Stimulated activated CD8-positive, alpha-beta memory T cell treated with anti-CD3 and anti-CD28 coated beads, Interleukin-12 subunit alpha, Interleukin-12 subunit beta, amount 100 ng/mL, for 1 hour (primary cell): ENCODE measurements around the gene KRTAP8-1.

Experiments used
- DNase-seq: peaks from one replicate; pipeline ENCODE4 v3.0.0-alpha.2; 2020; ENCODE audit warnings: low read depth

Gene KRTAP8-1, protein sequence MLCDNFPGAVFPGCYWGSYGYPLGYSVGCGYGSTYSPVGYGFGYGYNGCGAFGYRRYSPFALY

DNA sequence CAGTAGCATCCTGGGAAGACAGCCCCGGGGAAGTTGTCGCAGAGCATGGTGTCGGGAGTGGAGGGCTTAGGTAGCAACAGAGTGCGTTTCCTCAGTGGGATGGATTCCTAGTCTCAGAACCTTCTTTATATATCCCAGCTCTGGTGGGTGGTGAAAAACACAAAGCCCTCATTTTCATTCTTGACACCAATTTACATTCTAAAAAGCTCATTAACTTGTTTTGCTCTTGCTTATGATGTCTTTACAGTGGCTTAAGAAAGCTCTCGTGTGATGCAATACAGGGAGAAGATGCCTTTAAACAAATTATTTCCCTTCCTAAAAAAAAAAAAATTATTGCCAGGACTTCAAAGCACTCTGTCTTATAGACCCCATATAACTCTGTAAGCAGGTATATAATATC, at the start of gene KRTAP8-1:
KRTAP8-1 (minus strand) TSS at position 101 of the 400 bp plus-strand sequence; CDS start at position 47, 54 bp downstream.
- no peak for DNase-seq

DNA sequence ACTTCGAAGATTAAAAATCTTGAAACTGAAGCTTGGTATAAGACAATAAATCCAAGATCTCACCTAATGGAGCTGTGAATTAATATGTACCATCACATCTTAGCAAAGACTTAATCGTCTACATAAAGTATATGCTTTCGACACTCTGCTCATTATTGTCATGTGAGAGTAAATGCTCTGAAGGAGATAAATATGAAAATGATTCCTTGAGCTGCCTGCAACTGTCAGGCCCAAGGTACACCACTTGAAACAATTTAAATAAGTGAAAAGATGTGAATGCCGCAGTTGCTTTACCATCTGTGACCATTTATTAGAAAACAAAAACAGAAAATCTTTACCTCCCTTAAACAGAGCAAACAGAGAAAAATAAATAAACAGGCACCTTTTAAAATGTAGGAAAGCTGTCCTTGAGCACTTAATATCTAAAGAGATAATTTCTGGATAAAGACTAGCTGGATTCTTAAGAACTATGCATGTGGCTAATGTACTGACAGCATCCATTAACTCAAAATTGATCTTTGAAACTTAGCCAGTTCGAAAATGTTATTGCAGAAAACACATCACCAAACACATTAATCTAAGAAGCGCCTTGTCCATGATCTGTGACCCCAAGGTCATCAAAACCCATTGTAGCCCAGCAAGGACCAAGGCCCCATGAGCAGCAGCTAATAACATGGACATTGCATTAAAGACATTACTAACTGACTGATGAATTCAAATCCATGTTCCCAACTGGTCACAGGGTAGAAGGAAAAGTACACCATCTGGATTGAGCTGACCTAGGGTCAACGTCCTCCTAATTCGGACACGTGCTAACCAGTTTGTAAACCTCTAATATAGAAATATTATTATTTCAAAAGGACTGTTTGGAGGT, 34.8 kb upstream of the KRTAP8-1 start:
- DNase-seq: no peak

DNA sequence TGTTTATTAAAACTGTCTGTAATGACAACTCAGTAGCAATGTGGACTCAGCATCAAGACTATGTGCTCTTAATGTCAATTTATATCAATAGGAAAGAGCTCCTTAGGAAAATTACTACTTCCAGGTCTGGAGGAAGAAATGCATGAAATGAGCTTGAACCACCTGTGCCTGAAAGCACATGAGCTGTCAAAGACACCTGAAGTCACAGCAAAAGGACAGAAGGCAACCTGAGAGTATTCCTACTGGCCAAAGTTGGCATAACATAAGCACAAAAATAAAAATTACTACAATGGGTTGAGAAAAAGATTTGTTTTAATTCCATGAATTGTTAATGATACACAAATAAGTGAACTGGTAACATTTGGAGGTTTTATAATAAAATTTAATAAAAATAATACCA, 29.9 kb upstream of the KRTAP8-1 start:
- DNase-seq: no peak

DNA sequence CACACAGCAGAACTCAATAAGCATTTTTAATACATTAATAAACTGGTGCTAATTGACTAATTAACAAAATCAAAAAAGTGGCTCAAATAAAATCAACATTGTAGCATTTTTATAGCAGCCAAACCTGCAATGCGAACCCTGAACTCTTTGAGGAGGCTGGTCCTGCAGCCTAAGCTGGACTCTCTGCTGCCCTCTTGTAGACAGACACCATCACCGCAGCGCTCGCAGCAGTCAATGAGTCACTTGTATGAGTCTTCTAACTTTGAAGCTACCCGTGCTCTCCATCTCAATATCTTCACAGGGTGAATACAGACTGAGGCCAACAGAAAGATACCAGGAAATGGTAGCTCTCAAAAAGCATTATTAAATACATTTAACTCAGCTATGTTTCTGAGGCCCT, 26.2 kb upstream of the KRTAP8-1 start:
- DNase-seq: no peak

DNA sequence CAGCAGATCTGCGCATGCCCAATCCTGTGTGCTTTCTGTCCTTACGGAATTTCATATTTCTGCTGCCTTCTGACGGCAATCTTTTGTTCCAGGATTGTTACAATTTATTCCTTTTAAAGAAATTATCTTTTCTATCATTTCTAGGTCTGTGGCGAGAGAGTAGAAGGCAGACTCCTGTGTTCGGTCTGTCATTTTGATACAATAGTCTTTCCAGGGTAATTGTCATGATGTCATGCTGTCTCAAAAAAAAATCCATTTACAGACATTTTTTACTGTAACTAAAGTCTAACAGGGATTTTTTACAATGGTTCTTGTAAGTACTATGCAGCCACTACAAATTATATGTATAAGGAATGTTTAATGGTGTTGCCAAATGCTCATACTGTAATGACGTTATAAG, 25.5 kb upstream of the KRTAP8-1 start:
- DNase-seq: no peak

DNA sequence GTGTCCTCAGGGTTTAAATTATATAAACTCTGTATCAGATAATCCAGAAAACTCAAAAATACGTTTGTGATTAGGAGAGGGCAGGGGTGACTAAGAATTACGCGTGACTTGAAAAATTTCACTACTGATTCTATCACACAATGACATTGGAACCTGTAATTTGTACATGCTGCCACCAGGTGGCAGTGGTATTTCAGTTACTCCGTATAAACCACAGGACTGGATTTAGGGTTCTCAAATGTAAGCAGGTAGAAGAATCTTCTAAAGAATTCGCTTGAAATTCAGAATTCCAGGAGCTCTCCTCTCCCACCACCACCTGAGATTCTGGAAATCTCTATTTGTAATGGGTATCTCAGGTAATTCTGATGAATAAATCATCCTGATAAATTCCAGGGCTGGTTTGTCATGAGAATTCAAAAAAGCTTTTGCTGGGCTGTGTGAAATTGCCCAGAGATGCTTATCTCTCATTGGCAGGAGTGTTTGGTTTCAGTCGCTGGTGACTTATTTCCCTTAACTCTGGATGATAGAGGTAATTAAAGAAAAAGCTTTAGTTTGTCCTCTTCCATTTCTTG, 18.2 kb upstream of the KRTAP8-1 start:
- no peak for DNase-seq

DNA sequence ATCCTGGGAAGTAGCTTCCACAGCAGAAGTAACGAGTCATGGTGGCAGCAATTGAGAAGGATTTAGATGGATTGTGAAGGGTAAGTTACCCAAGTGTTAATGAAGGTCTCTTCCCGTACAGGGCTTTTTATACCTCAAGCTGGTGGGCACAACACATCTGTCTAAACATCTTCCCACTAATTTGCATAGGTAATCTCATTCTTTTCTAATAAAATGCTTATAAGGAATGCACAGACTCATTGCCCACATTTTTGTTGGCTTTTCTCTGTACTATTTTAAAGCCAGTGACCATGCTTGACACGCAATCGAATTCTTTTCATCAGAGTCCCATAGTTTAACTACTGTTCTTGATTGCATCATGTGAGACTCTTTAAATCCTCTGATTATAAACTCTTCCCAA, 16.6 kb upstream of the KRTAP8-1 start, which contains the start of gene KRTAP7-1:
KRTAP7-1 (minus strand) TSS at position 101 of the 400 bp plus-strand sequence; CDS start at position 40, 61 bp downstream.
- DNase-seq: no peak

DNA sequence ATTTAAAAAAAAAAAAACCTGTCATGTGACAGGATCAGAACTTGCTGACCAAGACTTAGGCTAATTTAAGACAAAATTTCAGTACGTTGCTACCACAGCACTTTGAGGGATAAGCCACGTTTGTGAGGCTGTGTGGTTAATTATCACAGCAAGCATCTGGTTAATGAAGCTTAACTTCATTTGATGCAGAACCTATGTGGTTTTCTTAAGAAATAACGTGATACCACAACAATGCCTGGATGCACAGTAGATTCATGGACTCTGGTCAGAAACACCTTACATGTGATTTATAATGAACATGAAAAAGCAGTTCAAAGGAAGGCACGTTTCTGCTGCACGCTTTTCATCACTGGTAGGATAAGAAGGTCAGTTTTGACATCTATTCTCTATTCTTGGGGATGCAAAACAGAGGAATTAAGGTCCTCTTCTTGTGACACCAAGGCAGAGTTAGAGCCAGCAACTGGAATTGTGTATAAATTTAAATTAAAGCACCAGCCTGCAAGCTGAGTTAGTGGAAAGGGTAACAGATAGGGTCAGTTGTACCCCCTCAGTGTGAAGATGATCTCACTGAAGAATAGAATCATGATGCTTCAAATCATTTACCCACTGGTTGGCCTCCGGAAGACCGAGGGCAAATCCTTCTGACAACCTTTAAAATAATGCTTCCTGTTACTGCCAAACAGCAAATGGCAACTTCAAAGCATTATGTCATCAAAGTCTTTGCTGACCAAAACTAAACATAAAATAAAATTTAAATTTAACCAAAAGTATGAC, 6.0 kb upstream of the KRTAP8-1 start:
- no peak for DNase-seq

DNA sequence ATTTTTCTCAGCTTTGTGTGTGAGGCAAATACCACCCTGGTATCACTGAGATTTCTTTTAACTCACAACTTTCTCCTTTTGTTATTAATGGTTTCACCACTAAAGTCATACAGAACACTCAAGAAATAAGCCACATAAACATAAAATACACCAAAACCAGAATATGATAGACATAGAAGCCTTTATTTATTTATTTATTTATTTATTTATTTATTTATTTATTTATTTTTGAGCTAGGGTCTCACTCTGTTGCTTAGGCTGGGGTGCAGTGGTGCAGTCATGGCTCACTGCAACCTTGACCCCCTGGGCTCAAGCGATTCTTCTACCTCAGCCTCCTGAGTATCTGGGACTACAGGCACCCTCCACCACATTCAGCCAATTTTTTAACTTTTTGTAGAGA, 12.5 kb downstream of the KRTAP8-1 start:
- no peak for DNase-seq

DNA sequence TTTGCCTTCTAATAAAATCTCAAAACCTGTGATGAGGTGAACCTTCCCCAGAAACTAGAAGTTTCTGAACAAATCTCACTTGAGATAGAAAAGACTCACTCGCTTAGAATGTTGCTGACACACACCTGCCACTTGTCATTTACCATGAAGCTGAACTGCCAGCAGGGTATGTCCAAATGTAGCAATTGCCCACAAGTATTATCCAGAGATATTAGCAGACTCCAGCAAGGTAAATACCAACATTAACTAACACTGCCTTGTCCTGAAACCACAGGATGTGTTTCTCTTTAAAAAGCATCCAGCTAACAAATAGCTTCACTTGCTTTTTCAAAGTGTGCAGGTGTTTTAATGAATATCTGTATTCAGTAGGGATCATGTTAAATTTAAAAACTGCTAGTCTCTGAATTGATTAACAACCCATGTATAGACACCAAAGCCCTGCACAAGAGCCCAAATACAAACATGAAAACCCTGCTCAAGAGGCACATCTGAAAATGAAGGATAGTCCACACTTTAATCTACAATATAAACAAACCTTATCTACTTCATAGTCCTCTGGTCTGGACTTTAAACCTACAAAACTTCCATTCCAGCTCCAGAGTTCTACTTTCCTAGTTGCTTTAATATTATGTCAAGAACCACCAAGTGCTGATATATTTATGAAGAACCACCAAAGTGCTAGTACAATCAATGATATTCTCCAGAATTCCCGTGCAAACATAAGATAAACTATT, 19.3 kb downstream of the KRTAP8-1 start:
- no peak for DNase-seq

DNA sequence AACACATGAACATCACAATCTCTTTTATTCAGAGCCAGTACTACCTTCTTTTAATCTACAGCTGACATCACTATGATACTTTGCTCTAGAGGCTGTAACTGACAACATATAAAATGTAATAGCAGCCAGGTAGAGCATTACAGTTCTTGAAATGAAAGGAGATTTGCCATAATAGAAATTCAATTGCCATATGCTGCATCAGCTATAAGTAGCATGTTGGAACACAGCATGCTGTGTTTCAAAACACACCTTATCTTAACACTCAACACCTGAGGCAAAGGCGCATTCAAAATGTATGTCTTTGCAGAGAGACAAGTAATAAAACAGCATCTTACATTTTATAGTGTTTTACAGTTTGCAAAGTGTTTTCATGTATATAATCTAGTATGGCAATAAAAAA, 33.8 kb downstream of the KRTAP8-1 start:
- no peak for DNase-seq

DNA sequence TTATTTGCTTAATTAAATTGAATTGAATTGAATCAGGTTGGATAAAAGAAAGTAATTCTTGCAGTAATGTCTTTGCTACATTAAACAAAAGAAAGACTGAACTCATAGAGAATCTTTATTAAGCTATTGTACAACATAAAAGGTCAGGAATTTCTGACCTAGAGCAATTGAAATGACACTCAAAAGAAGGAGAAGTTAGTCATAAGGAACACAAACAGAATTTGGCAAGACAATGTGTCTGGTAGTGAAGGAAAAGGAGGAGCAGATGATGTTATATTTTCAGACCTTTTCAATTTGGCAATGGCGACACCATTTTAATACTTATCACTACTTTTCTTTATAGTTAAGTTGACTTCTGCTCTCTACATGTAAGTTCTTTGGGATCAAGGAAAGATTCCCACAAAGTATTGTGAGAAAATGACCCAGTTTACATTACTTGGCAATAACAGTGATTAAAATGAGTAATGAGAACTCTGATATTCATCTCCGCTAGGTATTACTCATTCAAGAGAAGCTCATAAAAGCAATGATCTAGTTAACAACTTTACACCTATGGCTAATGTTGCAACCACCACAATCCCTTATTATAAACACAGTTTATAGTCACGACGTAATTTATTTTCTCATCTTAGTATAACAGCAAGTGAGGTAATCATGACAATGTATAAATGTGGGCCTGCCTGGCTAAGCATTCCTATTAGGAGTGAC, 43.2 kb downstream of the KRTAP8-1 start:
- no peak for DNase-seq
